GM12872 (cell line): Measurements from ENCODE around the gene ABCG8.

Experiments
- CTCF ChIP-seq: IDR thresholded peaks from 3 replicates; pipeline ENCODE4 v1.5.1; 2011; ENCODE audit warnings: low read depth, mild to moderate bottlenecking, low read length, moderate library complexity; ENCODE audit not compliant: insufficient read depth

ABCG8 gene

GRCh38 chr2:43800894-43801293 is 37.9 kb upstream of the ABCG8 start:
- no peak for TF ChIP-seq CTCF

DNA sequence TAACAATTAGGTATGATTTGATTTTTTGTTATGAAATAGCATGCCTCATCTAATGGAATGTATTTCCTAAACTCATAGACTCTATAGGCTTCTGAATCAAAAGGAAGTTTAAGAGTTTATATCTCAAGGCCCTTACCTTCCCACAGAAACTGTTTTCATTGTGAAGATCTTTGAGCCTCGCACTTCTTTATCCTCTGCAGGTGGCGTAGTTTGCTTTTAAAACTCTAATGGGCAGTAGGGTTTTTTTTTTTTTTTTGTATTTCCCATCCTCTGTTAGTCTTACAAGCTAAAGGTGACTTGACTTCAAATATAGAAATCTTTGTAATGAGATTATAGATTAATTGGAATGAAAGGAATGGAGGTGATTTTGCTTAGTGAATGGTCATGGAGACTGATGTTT is 36.6 kb upstream of the ABCG8 start:
- no peak for TF ChIP-seq CTCF

DNA sequence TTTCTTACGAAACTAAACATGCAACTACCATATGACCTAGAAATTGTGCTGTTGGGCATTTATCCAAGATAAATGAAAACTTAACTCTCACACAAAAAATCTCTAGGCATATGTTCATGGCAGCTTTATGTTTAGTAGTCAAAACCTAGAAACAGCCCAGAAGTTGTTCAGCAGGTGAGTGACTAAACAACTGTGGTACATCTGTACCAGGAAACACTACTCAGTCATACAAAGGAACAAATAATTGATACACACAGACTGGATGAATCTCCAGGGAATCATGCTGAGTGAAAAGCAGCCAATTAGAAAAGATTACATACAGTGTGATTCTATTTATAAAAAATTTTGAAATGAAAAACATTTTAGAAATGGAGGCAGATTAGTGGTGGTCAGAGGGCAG is 35.7 kb upstream of the ABCG8 start:
- no peak for TF ChIP-seq CTCF

- TF ChIP-seq CTCF: no peak
Observed at GRCh38 chr2:43806719-43807031, 32.1 kb upstream of the ABCG8 start.

DNA sequence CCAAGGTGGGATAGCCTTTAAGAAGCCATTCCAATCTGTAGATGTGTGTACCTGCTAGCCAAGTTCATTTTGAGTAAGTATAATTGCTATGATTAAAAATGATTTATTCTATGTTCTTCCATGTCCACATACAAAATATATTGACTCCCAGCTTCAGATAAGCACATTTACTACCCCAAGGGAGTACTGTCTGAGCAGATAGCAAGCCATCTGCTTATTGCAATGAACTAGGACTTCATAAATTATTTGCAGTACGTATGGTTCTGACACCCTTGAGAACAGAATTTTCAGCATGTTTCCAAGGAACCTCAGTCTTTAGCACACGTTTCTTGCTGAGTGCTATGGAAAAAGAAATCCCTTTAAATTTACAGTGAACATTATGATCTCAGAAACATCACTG is 28.3 kb upstream of the ABCG8 start:
- no peak for TF ChIP-seq CTCF

GRCh38 chr2:43810888-43811287 is 27.9 kb upstream of the ABCG8 start:
- TF ChIP-seq CTCF: no peak

- TF ChIP-seq CTCF: no peak
Observed at GRCh38 chr2:43812006-43812405, 26.8 kb upstream of the ABCG8 start.

DNA sequence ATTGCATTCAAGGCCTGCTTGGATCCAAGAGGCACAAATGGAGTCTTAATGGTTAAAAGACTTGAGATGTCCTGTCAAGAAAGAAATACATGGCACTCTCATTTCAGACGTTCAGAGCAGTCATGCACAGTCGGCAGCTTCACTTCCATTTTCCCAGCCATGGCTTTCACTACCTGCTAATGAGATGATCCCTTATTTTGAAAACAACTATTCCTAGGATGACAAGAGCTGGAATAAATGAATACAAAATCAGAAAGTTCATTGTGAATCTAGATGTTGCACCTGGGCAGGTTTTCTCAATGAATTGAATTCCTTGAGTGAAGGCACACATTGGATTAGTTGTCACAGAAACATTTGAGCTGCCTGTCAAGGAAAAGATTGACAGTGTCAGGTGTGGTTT is 25.8 kb upstream of the ABCG8 start:
- no peak for TF ChIP-seq CTCF
